ENCODE measurements around the gene SLC25A10.
"Not testable (repeated sequence)": the region's sequence is repeated elsewhere in the genome, so short reads cannot be mapped to it uniquely, and the experiment has no call there.

The SLC25A10 gene

GRCh38 chr17:81737947-81738800, 26.1 kb downstream of the SLC25A10 start:
- no peak for DNase-seq (ENCODE audit: low spot score)
- H3K27ac ChIP-seq, result no peak overlapping the region
- TF ChIP-seq CTCF (IDR thresholded peaks at IDR 0.05), result no peak

GRCh38 chr17:81738801-81739393, 26.8 kb downstream of the SLC25A10 start:
- TF ChIP-seq CTCF (IDR thresholded peaks at IDR 0.05), result no peak
- DNase-seq (ENCODE audit: low spot score), result no peak
- Histone ChIP-seq H3K27ac (no peak overlapping the region), H3K4me3 (no peak overlapping the region)

More at GRCh38 chr17:81737947-81738800, 26.1 kb downstream of the SLC25A10 start:
- no peak overlapping the region for H3K4me3 ChIP-seq

GRCh38 chr17:81739593-81739992, 27.5 kb downstream of the SLC25A10 start:
- not testable (repeated sequence) for H3K4me3 ChIP-seq; H3K27ac ChIP-seq; DNase-seq (ENCODE audit: low spot score)

- Histone ChIP-seq H3K27ac (no peak overlapping the region), H3K4me3 (no peak overlapping the region)
- no peak for DNase-seq (ENCODE audit: low spot score)
- TF ChIP-seq CTCF (IDR thresholded peaks at IDR 0.05), result no peak
These were observed 28.4 kb downstream of the SLC25A10 start for GRCh38 chr17:81740395-81740961.

GRCh38 chr17:81741049-81741593, 29.0 kb downstream of the SLC25A10 start:
- H3K4me3 ChIP-seq, result no peak overlapping the region
- no peak for TF ChIP-seq CTCF (IDR thresholded peaks at IDR 0.05)
- no peak for DNase-seq (ENCODE audit: low spot score)
- no peak overlapping the region for H3K27ac ChIP-seq

GRCh38 chr17:81741594-81742452, 29.7 kb downstream of the SLC25A10 start:
- H3K27ac ChIP-seq, result no peak overlapping the region
- no peak for DNase-seq (ENCODE audit: low spot score)
- H3K4me3 ChIP-seq, result no peak overlapping the region
- no peak for TF ChIP-seq CTCF (IDR thresholded peaks at IDR 0.05)
